Activated naive CD4-positive, alpha-beta T cell treated with anti-CD3 and anti-CD28 coated beads for 36 hours (primary cell): ENCODE measurements around the gene ZFYVE28. TPM values are rescaled to one million over a fixed set of nuclear protein-coding genes. Genes with fewer than 3 reads are reported as not detected.

Experiments
- CTCF ChIA-PET: fragments of 350-600 bp; sonication (Branson Sonifier 250); formaldehyde crosslinking; loops from one replicate; lab custom pipeline; 2021; ENCODE audit warnings: antibody characterized with exemption; lab: Charles Lee
- DNase-seq: peaks from one replicate; pipeline ENCODE4 v3.0.0-alpha.2; 2020
- H3K27ac Mint-ChIP-seq: one replicate; pipeline ENCODE4 v1.8.0; 2021; ENCODE audit warnings: mild to moderate bottlenecking, mixed read lengths
- H3K27me3 Mint-ChIP-seq: one replicate; pipeline ENCODE4 v1.8.0; 2021; ENCODE audit warnings: low read depth, mixed read lengths
- H3K36me3 Mint-ChIP-seq: one replicate; pipeline ENCODE4 v1.8.0; 2021; ENCODE audit warnings: low read depth, mixed read lengths
- H3K4me1 Mint-ChIP-seq: one replicate; pipeline ENCODE4 v1.8.0; 2021; ENCODE audit warnings: low read depth, mixed read lengths
- H3K4me3 Mint-ChIP-seq: one replicate; pipeline ENCODE4 v1.8.0; 2021; ENCODE audit warnings: mild to moderate bottlenecking, moderate library complexity, mixed read lengths
- H3K9me3 Mint-ChIP-seq: one replicate; pipeline ENCODE4 v1.8.0; 2021; ENCODE audit warnings: mixed read lengths
- intact Hi-C: fragments of 100-400 bp; cut with micrococcal nuclease; formaldehyde crosslinking; loops from one replicate; pipeline ENCODE4 v1.15.1; 2023
- total RNA-seq, 2 experiments: library from RNA; stranded (reverse); gene quantifications; one replicate each; pipeline ENCODE4 v1.2.3, GENCODE V29; 2021

ZFYVE28 gene
- total RNA-seq, 2 experiments from 2014 or later: 5.3 to 6.2 TPM

DNA sequence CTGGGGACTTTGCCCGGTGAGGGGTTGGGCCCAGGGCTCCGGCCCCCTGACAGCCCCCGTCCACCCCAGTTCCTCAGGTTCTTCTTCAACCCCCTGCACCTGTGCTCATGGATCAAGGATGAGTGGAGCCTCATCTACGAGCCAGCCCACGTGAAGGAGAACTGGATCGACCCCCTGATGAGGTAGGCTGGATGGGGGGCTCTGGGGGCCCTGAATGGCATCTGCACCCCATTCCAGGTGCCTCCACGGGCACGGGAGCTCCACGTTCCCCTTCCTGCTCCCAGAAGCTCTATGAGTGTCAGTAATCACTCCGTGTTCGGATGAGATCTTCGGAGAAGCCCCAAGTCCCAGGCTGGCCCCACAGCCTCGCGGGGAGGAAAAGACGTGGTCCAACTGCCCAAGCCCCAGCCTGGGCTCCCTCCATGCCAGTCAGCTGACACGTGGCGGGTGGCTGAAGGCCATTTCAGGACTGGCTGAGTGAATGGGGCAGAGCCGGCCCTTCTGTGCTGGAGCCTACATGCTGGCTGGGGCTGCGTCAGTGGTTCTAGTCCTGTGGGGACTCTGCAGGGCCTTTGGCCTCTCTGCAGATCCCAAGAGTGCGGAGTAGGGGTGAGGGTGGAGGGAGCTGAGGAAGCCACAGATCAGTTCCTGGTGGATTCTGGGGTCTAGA lies 24.8 kb upstream of the ZFYVE28 start:
- CTCF ChIA-PET: interaction anchor here (0.6 to 2.1 kb wide), 4 partner anchors 50 to 1054 kb away, joined by 3 to 12 read pairs (median 3); no protein-coding TSS in a partner anchor
- Mint-ChIP-seq H3K4me3 (no peak overlapping the region), H3K9me3 (no peaks in the 10 kb centered on the region), H3K4me1 (peaks cover 2% of the 10 kb centered on the region), H3K36me3 (no peaks in the 10 kb centered on the region), H3K27me3 (no peaks in the 10 kb centered on the region), H3K27ac (no peak overlapping the region)
- no peak for DNase-seq
- intact Hi-C loops: no loop called here

- DNase-seq: no peak
- intact Hi-C loops: no loop called here
- Mint-ChIP-seq H3K4me3 (no peak overlapping the region), H3K9me3 (no peaks in the 10 kb centered on the region), H3K36me3 (no peaks in the 10 kb centered on the region), H3K27me3 (no peaks in the 10 kb centered on the region), H3K27ac (no peak overlapping the region), H3K4me1 (peaks cover 2% of the 10 kb centered on the region)
- CTCF ChIA-PET: interaction anchor here (0.6 to 2.1 kb wide), 14 partner anchors 9 to 599 kb away, joined by 3 to 15 read pairs (median 4); no protein-coding TSS in a partner anchor
Observed at GRCh38 chr4:2442175-2442993, 23.9 kb upstream of the ZFYVE28 start.

- Mint-ChIP-seq H3K9me3 (no peaks in the 10 kb centered on the region), H3K4me1 (peaks cover 2% of the 10 kb centered on the region), H3K36me3 (no peaks in the 10 kb centered on the region), H3K27ac (no peak overlapping the region), H3K27me3 (no peaks in the 10 kb centered on the region), H3K4me3 (no peak overlapping the region)
- DNase-seq: peak; percentile 86
- CTCF ChIA-PET: interaction anchor here (0.6 to 2.1 kb wide), 17 partner anchors 12 to 600 kb away, joined by 3 to 15 read pairs (median 4); no protein-coding TSS in a partner anchor
- intact Hi-C loops: loop anchor here (1.0 kb wide), 2 partner anchors 160 to 221 kb away; no protein-coding TSS in a partner anchor
Observed at GRCh38 chr4:2441393-2442174, 23.1 kb upstream of the ZFYVE28 start.

- Mint-ChIP-seq H3K4me1 (peaks cover 2% of the 10 kb centered on the region), H3K4me3 (no peak overlapping the region), H3K27me3 (no peaks in the 10 kb centered on the region), H3K9me3 (no peaks in the 10 kb centered on the region), H3K27ac (no peak overlapping the region), H3K36me3 (no peaks in the 10 kb centered on the region)
- CTCF ChIA-PET: interaction anchor here (0.7 to 1.4 kb wide), 3 partner anchors 21 to 215 kb away, joined by 3 to 4 read pairs (median 3); no protein-coding TSS in a partner anchor
- intact Hi-C loops: no loop called here
- no peak for DNase-seq
Observed at GRCh38 chr4:2438822-2439718, 20.6 kb upstream of the ZFYVE28 start.

DNA sequence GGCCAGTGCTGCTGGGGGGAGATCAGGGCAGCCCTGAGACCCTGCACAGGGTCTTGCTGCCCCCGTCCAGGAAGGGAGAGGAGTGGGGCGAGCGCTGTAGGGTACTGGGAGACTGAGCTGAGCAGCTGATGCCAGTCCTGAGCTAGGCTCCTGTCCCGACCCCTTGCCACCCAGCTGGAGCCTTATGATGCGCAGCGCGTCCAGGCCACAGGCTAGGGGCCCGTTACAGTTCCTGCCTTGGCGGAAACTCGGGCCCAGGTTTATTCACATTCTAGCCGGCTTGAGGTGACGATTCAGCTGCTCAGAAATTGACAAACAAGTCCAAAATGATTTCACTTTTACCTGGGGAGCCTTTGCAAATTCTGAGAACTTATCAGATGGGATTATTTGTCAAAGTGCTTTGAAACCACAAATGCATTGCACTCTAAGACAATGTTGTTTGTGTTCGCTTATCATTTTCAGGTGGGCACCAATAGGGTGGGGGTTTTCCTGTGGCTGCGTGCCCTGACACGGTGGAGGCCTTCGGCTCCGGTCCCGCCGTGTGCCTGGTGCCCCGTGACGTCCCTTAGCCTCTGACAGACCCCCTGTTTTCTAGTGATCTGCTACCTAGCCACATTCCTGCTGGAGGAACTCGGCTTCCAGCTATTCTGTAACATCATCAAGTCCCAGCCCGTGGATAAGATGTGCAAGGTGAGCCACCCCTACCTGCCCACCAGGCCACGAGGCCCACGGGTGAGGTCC lies 19.2 kb upstream of the ZFYVE28 start:
- no peak for DNase-seq
- no peak overlapping the region for H3K27ac Mint-ChIP-seq
- H3K36me3 Mint-ChIP-seq: no peaks in the 10 kb centered on the region
- H3K4me3 Mint-ChIP-seq: no peak overlapping the region
- peaks cover 2% of the 10 kb centered on the region for H3K4me1 Mint-ChIP-seq
- intact Hi-C loops: no loop called here
- CTCF ChIA-PET: interaction anchor here (1.4 kb wide), 1 partner anchor 156 kb away, joined by 4 read pairs; no protein-coding TSS in a partner anchor
- H3K27me3 Mint-ChIP-seq: no peaks in the 10 kb centered on the region
- H3K9me3 Mint-ChIP-seq: no peaks in the 10 kb centered on the region

DNA sequence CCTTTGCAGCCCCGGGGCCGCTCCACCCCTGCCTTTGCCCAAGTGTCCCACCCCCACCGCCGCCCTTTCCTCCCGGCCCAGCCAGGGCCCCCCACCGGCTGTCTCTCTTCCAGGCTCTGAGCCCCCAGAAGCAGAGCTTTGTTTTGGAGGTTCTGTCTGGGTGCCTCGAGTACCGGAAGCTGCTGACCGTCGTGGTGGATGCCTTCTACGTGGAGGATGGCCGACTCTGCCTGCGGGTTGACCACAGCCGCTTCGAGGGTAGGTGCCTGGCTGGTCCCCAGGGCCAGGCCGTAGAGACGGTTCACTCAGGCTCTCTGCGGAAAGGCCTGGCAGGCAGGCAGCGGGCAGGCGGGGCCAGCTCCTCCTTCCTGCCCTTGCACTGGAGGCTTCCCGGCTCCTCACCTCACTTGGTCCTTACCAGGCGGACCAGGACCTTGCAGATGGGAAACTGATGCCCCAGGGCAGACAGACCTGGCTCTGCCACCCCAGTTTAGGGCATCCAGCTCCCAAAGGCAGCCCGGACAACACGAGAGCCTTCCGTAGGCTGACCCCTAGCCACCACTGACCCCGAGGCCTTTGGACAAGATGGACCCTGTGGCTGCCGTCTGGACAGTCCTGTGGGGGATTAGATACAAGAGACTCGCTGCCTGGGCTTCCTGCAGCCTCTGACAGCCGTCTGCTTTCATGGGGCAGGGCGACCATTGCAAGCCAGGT lies 18.5 kb upstream of the ZFYVE28 start:
- no peaks in the 10 kb centered on the region for H3K27me3 Mint-ChIP-seq
- no peaks in the 10 kb centered on the region for H3K36me3 Mint-ChIP-seq
- intact Hi-C loops: no loop called here
- H3K4me1 Mint-ChIP-seq: peaks cover 2% of the 10 kb centered on the region
- CTCF ChIA-PET: no interaction called here
- no peaks in the 10 kb centered on the region for H3K9me3 Mint-ChIP-seq
- H3K4me3 Mint-ChIP-seq: no peak overlapping the region
- DNase-seq: no peak
- no peak overlapping the region for H3K27ac Mint-ChIP-seq

- Mint-ChIP-seq H3K4me3 (no peak overlapping the region), H3K27ac (no peak overlapping the region), H3K9me3 (no peaks in the 10 kb centered on the region), H3K36me3 (no peaks in the 10 kb centered on the region), H3K27me3 (no peaks in the 10 kb centered on the region), H3K4me1 (no peaks in the 10 kb centered on the region)
- DNase-seq: peak; percentile 23
- intact Hi-C loops: no loop called here
- CTCF ChIA-PET: interaction anchor here (0.6 kb wide), 1 partner anchor 116 kb away, joined by 3 read pairs; no protein-coding TSS in a partner anchor
Observed at GRCh38 chr4:2436301-2436700, 17.9 kb upstream of the ZFYVE28 start.

GRCh38 chr4:2434420-2434819 lies 16.0 kb upstream of the ZFYVE28 start:
- intact Hi-C loops: no loop called here
- no peaks in the 10 kb centered on the region for H3K27me3 Mint-ChIP-seq
- H3K27ac Mint-ChIP-seq: no peak overlapping the region
- H3K9me3 Mint-ChIP-seq: no peaks in the 10 kb centered on the region
- H3K36me3 Mint-ChIP-seq: no peaks in the 10 kb centered on the region
- no peak for DNase-seq
- H3K4me3 Mint-ChIP-seq: no peak overlapping the region
- CTCF ChIA-PET: interaction anchor here (0.6 kb wide), 1 partner anchor 43 kb away, joined by 8 read pairs; no protein-coding TSS in a partner anchor
- no peaks in the 10 kb centered on the region for H3K4me1 Mint-ChIP-seq

- no peaks in the 10 kb centered on the region for H3K36me3 Mint-ChIP-seq
- no peak for DNase-seq
- H3K4me3 Mint-ChIP-seq: no peak overlapping the region
- no peaks in the 10 kb centered on the region for H3K27me3 Mint-ChIP-seq
- no peaks in the 10 kb centered on the region for H3K9me3 Mint-ChIP-seq
- H3K27ac Mint-ChIP-seq: no peak overlapping the region
- H3K4me1 Mint-ChIP-seq: no peaks in the 10 kb centered on the region
- CTCF ChIA-PET: interaction anchor here (0.6 kb wide), 1 partner anchor 43 kb away, joined by 8 read pairs; no protein-coding TSS in a partner anchor
- intact Hi-C loops: no loop called here
Observed at GRCh38 chr4:2433609-2434350, 15.3 kb upstream of the ZFYVE28 start.
